Kidney (tissue), 14 donors: ENCODE results near the gene CAVIN2. TPM values are rescaled to one million over a fixed set of nuclear protein-coding genes. Genes with fewer than 3 reads are reported as not detected.

Experiments used
- DNase-seq, 5 donors: peaks; one replicate each; pipeline ENCODE4 v3.0.0-alpha.2; 2013 to 2020
- FAIRE-seq: peaks from 2 replicates; lab custom pipeline; 2012; peaks lifted over from hg19 to GRCh38; lab: Jason Lieb, UNC
- H3K27ac ChIP-seq, 2 donors: one replicate each; pipeline ENCODE4 v1.7.0; 2013; ENCODE audit warnings: low read depth in 2 of 2, low read length in 2 of 2, inconsistent platforms in 1 of 2
- H3K27me3 ChIP-seq: one replicate; pipeline ENCODE4 v1.7.1; 2013; ENCODE audit warnings: low read length, inconsistent platforms; ENCODE audit not compliant: control insufficient read depth, insufficient read depth
- H3K36me3 ChIP-seq, 3 donors: one replicate each; pipeline versions ENCODE4 v1.7.0 to v1.7.1; 2013; ENCODE audit warnings: low read length in 3 of 3, control low read depth in 1 of 3, inconsistent platforms in 1 of 3; ENCODE audit not compliant: insufficient read depth in 3 of 3, control insufficient read depth in 2 of 3
- H3K4me1 ChIP-seq, 3 donors: one replicate each; pipeline versions ENCODE4 v1.7.0 to v1.7.1; 2013; ENCODE audit warnings: low read length in 3 of 3, inconsistent platforms in 1 of 3, low read depth in 1 of 3; ENCODE audit not compliant: control insufficient read depth in 2 of 3, insufficient read depth in 2 of 3
- H3K4me3 ChIP-seq, 3 donors: one replicate each; pipeline versions ENCODE4 v1.7.0 to v1.8.1; 2013; ENCODE audit warnings: low read length in 3 of 3, control low read depth in 1 of 3, inconsistent platforms in 1 of 3
- H3K9ac ChIP-seq, 3 donors: one replicate each; pipeline versions ENCODE4 v1.7.0 to v1.7.1; 2013; ENCODE audit warnings: low read length in 3 of 3, control low read depth in 1 of 3, inconsistent platforms in 1 of 3
- H3K9me3 ChIP-seq, 3 donors: one replicate each; pipeline versions ENCODE4 v1.7.0 to v1.7.1; 2013; ENCODE audit warnings: low read length in 3 of 3, control low read depth in 1 of 3, inconsistent platforms in 1 of 3; ENCODE audit not compliant: control insufficient read depth in 2 of 3, insufficient read depth in 1 of 3
- CTCF ChIP-seq: IDR thresholded peaks from 3 replicates; pipeline ENCODE4 v1.5.1; 2012; ENCODE audit warnings: mild to moderate bottlenecking, moderate library complexity, borderline replicate concordance; ENCODE audit not compliant: insufficient read depth; ENCODE audit errors: extremely low read depth
- intact Hi-C: fragments of 100-400 bp; cut with DNase I; formaldehyde crosslinking; loops from one replicate; pipeline ENCODE4 v1.11.1; 2022
- polyA plus RNA-seq: library from polyadenylated mRNA; stranded (reverse); fragments of 350-450 nt; fragmentation: Illumina TruSeq; extraction: RNeasy Lipid Tissue Mini Kit (QIAGEN cat#74804); gene quantifications from one replicate; pipeline ENCODE4 v1.2.3, GENCODE V29; 2014; ENCODE audit warnings: low read depth, low replicate concordance; ENCODE audit not compliant: insufficient read depth
- total RNA-seq: library from RNA; stranded (reverse); fragmentation: NEBNext Ultra II Directional; extraction: Animal tissue kit (Norgen Biotek cat#: 25700); gene quantifications from one replicate; pipeline ENCODE4 v1.2.1, GENCODE V29; 2021
- donor health status: control.
- donor health status: control.
- donor health status: control.
- donor health status: control.
- donor health status: control.
- donor health status: DM: yes; HTN: yes; CAD: no.
- donor health status: Normal renal cell carcinoma (clear cell type).

Gene CAVIN2
- total and polyA plus RNA-seq, 2 donors from 2014 or later, result 17.9 to 55.0 TPM

- Histone ChIP-seq H3K9ac (no peak overlapping the region), H3K36me3 (no peaks in the 10 kb centered on the region), H3K27me3 (no peaks in the 10 kb centered on the region), H3K27ac (no peak overlapping the region), H3K4me1 (no peaks in the 10 kb centered on the region), H3K9me3 (no peaks in the 10 kb centered on the region), H3K4me3 (no peak overlapping the region)
- intact Hi-C loops, result no loop called here
- FAIRE-seq (no peak), DNase-seq (no peak)
- TF ChIP-seq CTCF, result no peak
These were observed 25.8 kb downstream of the CAVIN2 start for GRCh38 chr2:191821078-191821477.

- Histone ChIP-seq H3K4me3 (no peak overlapping the region), H3K9ac (no peak overlapping the region), H3K36me3 (no peaks in the 10 kb centered on the region), H3K27me3 (no peaks in the 10 kb centered on the region), H3K9me3 (no peaks in the 10 kb centered on the region), H3K27ac (no peak overlapping the region), H3K4me1 (no peaks in the 10 kb centered on the region)
- DNase-seq (peak in 2 of 5 donors; percentile 3 to 15), FAIRE-seq (no peak)
- intact Hi-C loops, result no loop called here
- no peak for TF ChIP-seq CTCF
These were observed 28.1 kb downstream of the CAVIN2 start for GRCh38 chr2:191818725-191819350.

GRCh38 chr2:191818133-191818532 is 28.8 kb downstream of the CAVIN2 start:
- DNase-seq (no peak), FAIRE-seq (no peak)
- H3K4me3 ChIP-seq, result no peak overlapping the region
- H3K9ac ChIP-seq, result no peak overlapping the region
- H3K4me1 ChIP-seq, result no peaks in the 10 kb centered on the region
- H3K27me3 ChIP-seq, result no peaks in the 10 kb centered on the region
- TF ChIP-seq CTCF, result no peak
- intact Hi-C loops, result no loop called here
- no peak overlapping the region for H3K27ac ChIP-seq
- no peaks in the 10 kb centered on the region for H3K9me3 ChIP-seq
- H3K36me3 ChIP-seq, result no peaks in the 10 kb centered on the region

GRCh38 chr2:191815010-191815409 is 31.9 kb downstream of the CAVIN2 start:
- Histone ChIP-seq H3K27ac (no peak overlapping the region), H3K9ac (no peak overlapping the region), H3K4me3 (no peak overlapping the region), H3K27me3 (no peaks in the 10 kb centered on the region), H3K9me3 (no peaks in the 10 kb centered on the region), H3K4me1 (no peaks in the 10 kb centered on the region), H3K36me3 (no peaks in the 10 kb centered on the region)
- TF ChIP-seq CTCF, result no peak
- DNase-seq, result no peak
- intact Hi-C loops, result no loop called here
- FAIRE-seq, result no peak
